H1 (cell line): ENCODE measurements around the gene SCG3. TPM values are rescaled to one million over a fixed set of nuclear protein-coding genes. Genes with fewer than 3 reads are reported as not detected.

Source experiments
- CTCF ChIA-PET: fragments of 300-600 bp; sonication (Branson Sonifier 250); formaldehyde crosslinking; loops from one replicate; lab custom pipeline; 2021; ENCODE audit not compliant: partially characterized antibody; lab: Charles Lee
- POLR2A ChIA-PET: fragments of 300-600 bp; sonication (Branson Sonifier 250); formaldehyde crosslinking; loops from one replicate; lab custom pipeline; 2021; ENCODE audit warnings: inconsistent platforms; ENCODE audit not compliant: partially characterized antibody; lab: Charles Lee
- DNase-seq, 2 experiments: peaks; one replicate each; pipeline versions ENCODE4 v3.0.0 to v3.0.0-alpha.2; 2010 to 2022; ENCODE audit warnings: low spot score in 2 of 2, low read depth in 1 of 2, mixed read lengths in 1 of 2
- FAIRE-seq: peaks from 2 replicates; lab custom pipeline; 2011; peaks lifted over from hg19 to GRCh38; lab: Jason Lieb, UNC
- H2AFZ ChIP-seq: 2 replicates; pipeline ENCODE4 v1.8.1; 2012; ENCODE audit warnings: low read length, inconsistent platforms
- H2AK5ac ChIP-seq: 2 replicates; pipeline ENCODE4 v1.6.1; 2013; ENCODE audit warnings: low read depth, low read length
- H2BK120ac ChIP-seq: replicated peaks from 2 replicates; pipeline ENCODE3; 2013; ENCODE audit warnings: low read depth, low read length, inconsistent platforms
- H2BK12ac ChIP-seq: 2 replicates; pipeline ENCODE4 v1.6.1; 2013; ENCODE audit warnings: low read depth, low read length
- H2BK15ac ChIP-seq: 2 replicates; pipeline ENCODE4 v1.6.1; 2013; ENCODE audit warnings: low read length
- H2BK20ac ChIP-seq: 2 replicates; pipeline ENCODE4 v1.6.1; 2013; ENCODE audit warnings: low read length
- H2BK5ac ChIP-seq: 2 replicates; pipeline ENCODE4 v1.6.1; 2013; ENCODE audit warnings: low read depth, low read length
- H3K14ac ChIP-seq: 2 replicates; pipeline ENCODE4 v1.6.1; 2013; ENCODE audit warnings: inconsistent platforms; ENCODE audit not compliant: insufficient read length
- H3K18ac ChIP-seq: 2 replicates; pipeline ENCODE4 v1.6.1; 2013; ENCODE audit warnings: low read length; ENCODE audit errors: extremely low read depth
- H3K23ac ChIP-seq: 2 replicates; pipeline ENCODE4 v1.6.1; 2013; ENCODE audit warnings: inconsistent platforms; ENCODE audit not compliant: insufficient read length
- H3K23me2 ChIP-seq: 2 replicates; pipeline ENCODE4 v1.6.1; 2013; ENCODE audit warnings: low read depth, low read length
- H3K27ac ChIP-seq: 2 replicates; pipeline ENCODE4 v1.6.1; 2011; ENCODE audit warnings: low read depth, low read length, inconsistent platforms
- H3K27me3 ChIP-seq, 4 experiments: replicated peaks in 1 of 4; 1 replicate in 1 of 4; 2 replicates in 3 of 4; pipeline versions ENCODE4 v1.6.1 to v1.8.1; 2011 to 2013; ENCODE audit warnings: low read length in 3 of 4, mild to moderate bottlenecking in 3 of 4, inconsistent platforms in 2 of 4, mixed read lengths in 2 of 4, moderate library complexity in 1 of 4; ENCODE audit not compliant: control insufficient read depth in 3 of 4, insufficient read depth in 3 of 4; ENCODE audit errors: extremely low read depth in 1 of 4
- H3K36me3 ChIP-seq, 4 experiments: 2 replicates each; pipeline versions ENCODE4 v1.6.1 to v1.8.1; 2011 to 2013; ENCODE audit warnings: mild to moderate bottlenecking in 4 of 4, low read length in 3 of 4, moderate library complexity in 2 of 4, control low read depth in 1 of 4, inconsistent platforms in 1 of 4; ENCODE audit not compliant: insufficient read depth in 4 of 4, control insufficient read depth in 2 of 4
- H3K4ac ChIP-seq: replicated peaks from 2 replicates; pipeline ENCODE3; 2013; ENCODE audit warnings: low read length, low read depth, mixed read lengths, inconsistent platforms; ENCODE audit not compliant: insufficient read length
- H3K4me1 ChIP-seq, 4 experiments: replicated peaks in 1 of 4; 1 replicate in 1 of 4; 2 replicates in 3 of 4; pipeline versions ENCODE4 v1.6.1 to v1.8.1; 2011 to 2013; ENCODE audit warnings: low read length in 3 of 4, inconsistent platforms in 2 of 4, mixed read lengths in 1 of 4; ENCODE audit not compliant: insufficient read depth in 4 of 4, control insufficient read depth in 3 of 4
- H3K4me2 ChIP-seq, 2 experiments: 2 replicates each; pipeline versions ENCODE4 v1.6.1 to v1.8.1; 2011 to 2013; ENCODE audit warnings: low read depth in 2 of 2, low read length in 2 of 2, control low read depth in 1 of 2, inconsistent platforms in 1 of 2, mild to moderate bottlenecking in 1 of 2; ENCODE audit not compliant: insufficient read depth in 1 of 2
- H3K4me3 ChIP-seq, 4 experiments: fragments of 200-600, 300-600 bp in 1 of 4; sonication (generic), shearing (Covaris generic), sonication (Bioruptor Twin) in 1 of 4; 2 replicates each; pipeline versions ENCODE4 v1.5.1 to v1.8.1; 2011 to 2016; ENCODE audit warnings: low read length in 4 of 4, low read depth in 3 of 4, control low read depth in 2 of 4, inconsistent platforms in 2 of 4, mild to moderate bottlenecking in 2 of 4, mixed read lengths in 1 of 4, moderate library complexity in 1 of 4; ENCODE audit not compliant: insufficient read depth in 2 of 4; ENCODE audit errors: extremely low read depth in 1 of 4
- H3K56ac ChIP-seq: replicated peaks from 2 replicates; pipeline ENCODE3; 2013; ENCODE audit warnings: low read depth, mild to moderate bottlenecking, mixed read lengths, low read length, inconsistent platforms; ENCODE audit not compliant: insufficient read length
- H3K79me1 ChIP-seq: 2 replicates; pipeline ENCODE4 v1.6.1; 2013; ENCODE audit warnings: low read depth, low read length, control low read depth
- H3K79me2 ChIP-seq, 2 experiments: 2 replicates each; pipeline versions ENCODE4 v1.6.1 to v1.8.1; 2012 to 2013; ENCODE audit warnings: low read length in 2 of 2, mild to moderate bottlenecking in 2 of 2, inconsistent platforms in 1 of 2; ENCODE audit not compliant: insufficient read depth in 2 of 2, control insufficient read depth in 1 of 2
- H3K9ac ChIP-seq, 4 experiments: replicated peaks in 1 of 4; 1 replicate in 1 of 4; 2 replicates in 3 of 4; pipeline versions ENCODE4 v1.6.1 to v1.8.1; 2011 to 2013; ENCODE audit warnings: low read depth in 3 of 4, low read length in 3 of 4, control low read depth in 2 of 4, mild to moderate bottlenecking in 2 of 4, moderate library complexity in 2 of 4, inconsistent platforms in 1 of 4; ENCODE audit errors: extremely low read depth in 1 of 4
- H3K9me3 ChIP-seq, 2 experiments: 2 replicates each; pipeline versions ENCODE4 v1.6.1 to v1.8.1; 2012 to 2013; ENCODE audit warnings: mild to moderate bottlenecking in 2 of 2, moderate library complexity in 2 of 2, control low read depth in 1 of 2, inconsistent platforms in 1 of 2, low read depth in 1 of 2, low read length in 1 of 2, mixed read lengths in 1 of 2; ENCODE audit not compliant: insufficient read depth in 2 of 2
- H4K20me1 ChIP-seq, 2 experiments: replicated peaks in 1 of 2; 2 replicates each; pipeline versions ENCODE3 to v1.8.1; 2011 to 2013; ENCODE audit warnings: inconsistent platforms in 2 of 2, low read length in 2 of 2, mild to moderate bottlenecking in 1 of 2; ENCODE audit not compliant: insufficient read depth in 2 of 2, control insufficient read depth in 1 of 2
- H4K5ac ChIP-seq: 2 replicates; pipeline ENCODE4 v1.6.1; 2013; ENCODE audit warnings: low read length, low read depth, mixed read lengths, inconsistent platforms; ENCODE audit not compliant: insufficient read length
- H4K8ac ChIP-seq: 2 replicates; pipeline ENCODE4 v1.8.0; 2013; ENCODE audit warnings: mild to moderate bottlenecking, moderate library complexity, low read length, inconsistent platforms; ENCODE audit not compliant: insufficient read depth; ENCODE audit errors: extremely low read depth
- H4K91ac ChIP-seq: replicated peaks from 2 replicates; pipeline ENCODE3; 2013; ENCODE audit warnings: low read length, mixed read lengths, inconsistent platforms; ENCODE audit not compliant: insufficient read length
- CBX5 ChIP-seq: fragments of 300-800, 300-1000 bp; sonication (generic); IDR thresholded peaks from 2 replicates; pipeline ENCODE4 v1.7.1; 2016; ENCODE audit warnings: antibody characterized with exemption, low read length, low read depth
- CHD2 ChIP-seq: IDR thresholded peaks from 2 replicates; pipeline ENCODE4 v1.6.1; 2012; ENCODE audit warnings: low read length, improper control_type of control experiment
- EZH2 ChIP-seq: fragments of 200-600 bp; sonication (generic); IDR thresholded peaks from 2 replicates; pipeline ENCODE4 v1.7.1; 2012; ENCODE audit warnings: low read depth, mild to moderate bottlenecking, moderate library complexity, low read length, inconsistent platforms; ENCODE audit not compliant: severe bottlenecking
- HDAC2 ChIP-seq, 2 experiments: fragments of 300-600 bp in 1 of 2; sonication (generic) in 1 of 2; IDR thresholded peaks; 2 replicates each; pipeline ENCODE4 v1.6.1; 2011 to 2012; ENCODE audit warnings: low read depth in 2 of 2, low read length in 2 of 2, mild to moderate bottlenecking in 2 of 2, moderate library complexity in 2 of 2, borderline replicate concordance in 1 of 2, inconsistent platforms in 1 of 2
- JUN ChIP-seq: IDR thresholded peaks from 2 replicates; pipeline ENCODE4 v1.6.1; 2011; ENCODE audit warnings: low read depth, mild to moderate bottlenecking, improper control_type of control experiment, low read length
- RBBP5 ChIP-seq: IDR thresholded peaks from 2 replicates; pipeline ENCODE4 v1.7.1; 2012; ENCODE audit warnings: low read depth, mild to moderate bottlenecking, inconsistent platforms, low read length, moderate library complexity, borderline replicate concordance
- SIN3A ChIP-seq, 2 experiments: IDR thresholded peaks in 1 of 2; conservative IDR thresholded peaks in 1 of 2; 2 replicates each; pipeline ENCODE4 v1.6.1; 2011 to 2012; ENCODE audit warnings: low read length in 2 of 2, improper control_type of control experiment in 1 of 2, low read depth in 1 of 2, mild to moderate bottlenecking in 1 of 2
- SP4 ChIP-seq: IDR thresholded peaks from 2 replicates; pipeline ENCODE4 v1.6.1; 2012; ENCODE audit warnings: low read length, inconsistent platforms
- TAF7 ChIP-seq: optimal IDR thresholded peaks from 2 replicates; pipeline ENCODE3; 2011; ENCODE audit warnings: low read depth, mild to moderate bottlenecking, inconsistent platforms, low read length, moderate library complexity, borderline replicate concordance
- TEAD4 ChIP-seq: IDR thresholded peaks from 2 replicates; pipeline ENCODE4 v1.6.1; 2012; ENCODE audit warnings: low read depth, low read length, inconsistent platforms, mixed read lengths
- YY1 ChIP-seq: IDR thresholded peaks from 2 replicates; pipeline ENCODE4 v1.6.1; 2011; ENCODE audit warnings: low read depth, mild to moderate bottlenecking, low read length
- WGBS, 2 experiments: shearing (Covaris generic) in 1 of 2; methylation state at CpG; one replicate each; pipeline versions ENCODE4 v1.1.6 to v1.1.7; 2013 to 2015; ENCODE audit warnings: low lambda C conversion rate in 2 of 2, mixed read lengths in 2 of 2, inconsistent platforms in 1 of 2, low coverage in 1 of 2, missing lambda C conversion rate in 1 of 2; ENCODE audit not compliant: insufficient replicate concordance in 2 of 2, insufficient coverage in 1 of 2, insufficient read length in 1 of 2; ENCODE audit errors: extremely low coverage in 1 of 2, missing lambda C conversion rate in 1 of 2; 5-methylcytosine and 5-hydroxymethylcytosine counted together
- polyA plus RNA-seq, 7 experiments: library from polyadenylated mRNA; depleted of rRNA in 3 of 7; stranded (reverse) in 5 of 7; unstranded in 2 of 7; fragments of >200 nt in 5 of 7; fragments of 200-250 nt in 2 of 7; gene quantifications; 1 replicate in 5 of 7; 2 replicates in 1 of 7; 4 replicates in 1 of 7; pipeline versions ENCODE4 v1.2.1 to v1.2.3, GENCODE V29; 2011 to 2013; ENCODE audit warnings: missing spikeins in 2 of 7, mixed read lengths in 2 of 7
- total RNA-seq: library from RNA; stranded (reverse); fragmentation: NEBNext Ultra II Directional; extraction: Animal tissue kit (Norgen Biotek cat#: 25700); gene quantifications from 2 replicates; pipeline ENCODE4 v1.2.1, GENCODE V29; 2021

SCG3 gene
- total and polyA plus RNA-seq, 2 of the 8 experiments (the other 6 are each of a cell fraction or from before 2014, with no cell fraction given) = 5.2 to 45.9 TPM

GRCh38 chr15:51768018-51768417 lies 86.7 kb downstream of the SCG3 start:
- no peak overlapping the region for H3K56ac ChIP-seq
- peak overlapping the region; percentile 85; the same call in 1 of the 2 replicates for H2AFZ ChIP-seq
- H3K4me1 ChIP-seq = peaks cover 0 to 3% (median 0%) of the 10 kb centered on the region in 4 experiments; a peak in 1 of 7 replicates
- TF ChIP-seq CHD2 = no peak
- TF ChIP-seq EZH2 = no peak
- no peak for TF ChIP-seq JUN
- TF ChIP-seq TEAD4 = no peak
- no peak for TF ChIP-seq SP4
- no peak for TF ChIP-seq CBX5
- no peak for TF ChIP-seq YY1
- no peak for TF ChIP-seq RBBP5
- no peak for TF ChIP-seq SIN3A (conservative IDR thresholded peaks at IDR 0.05 in 1 of 2, IDR thresholded peaks at IDR 0.05 in 1 of 2; ENCODE audit: low read depth in 1 of 2, low read length in 2 of 2)
- TF ChIP-seq TAF7 = no peak
- no peak for TF ChIP-seq HDAC2 (IDR thresholded peaks at IDR 0.05; ENCODE audit: borderline replicate concordance in 1 of 2, low read depth in 2 of 2, low read length in 2 of 2)
- H3K4me3 ChIP-seq = no peak overlapping the region
- no peaks in the 10 kb centered on the region for H3K23me2 ChIP-seq
- H4K5ac ChIP-seq = no peak overlapping the region
- no peaks in the 10 kb centered on the region for H3K79me2 ChIP-seq
- no peak overlapping the region for H2BK5ac ChIP-seq
- no peaks in the 10 kb centered on the region for H4K20me1 ChIP-seq
- H3K9ac ChIP-seq = no peak overlapping the region
- H3K4me2 ChIP-seq = no peak overlapping the region
- H2BK20ac ChIP-seq = no peak overlapping the region
- no peak overlapping the region for H4K8ac ChIP-seq
- no peak overlapping the region for H3K14ac ChIP-seq
- no peak for FAIRE-seq
- no peak overlapping the region for H2BK15ac ChIP-seq
- ChIA-PET POLR2A (no interaction called here), CTCF (interaction anchor here (0.7 to 1.5 kb wide), 7 partner anchors 8 to 118 kb away, joined by 3 to 10 read pairs (median 5); no protein-coding TSS in a partner anchor)
- no peaks in the 10 kb centered on the region for H3K9me3 ChIP-seq
- no peaks in the 10 kb centered on the region for H3K36me3 ChIP-seq
- no peak overlapping the region for H3K23ac ChIP-seq
- no peak overlapping the region for H3K27ac ChIP-seq
- H3K18ac ChIP-seq = no peak overlapping the region; the same call in 1 of the 2 replicates
- H2AK5ac ChIP-seq = no peak overlapping the region
- WGBS, 2 experiments = 89% methylated on average over 9 of the region's 9 CpGs; no CpG with 5 or more reads in 1 of the 2 experiments
- DNase-seq = no peak
- H2BK120ac ChIP-seq = no peak overlapping the region
- H3K4ac ChIP-seq = no peak overlapping the region
- no peak overlapping the region for H4K91ac ChIP-seq
- no peaks in the 10 kb centered on the region for H3K79me1 ChIP-seq
- no peak overlapping the region for H2BK12ac ChIP-seq
- no peaks in the 10 kb centered on the region for H3K27me3 ChIP-seq
